Measurements from ENCODE around the gene IL20RA.

DNA sequence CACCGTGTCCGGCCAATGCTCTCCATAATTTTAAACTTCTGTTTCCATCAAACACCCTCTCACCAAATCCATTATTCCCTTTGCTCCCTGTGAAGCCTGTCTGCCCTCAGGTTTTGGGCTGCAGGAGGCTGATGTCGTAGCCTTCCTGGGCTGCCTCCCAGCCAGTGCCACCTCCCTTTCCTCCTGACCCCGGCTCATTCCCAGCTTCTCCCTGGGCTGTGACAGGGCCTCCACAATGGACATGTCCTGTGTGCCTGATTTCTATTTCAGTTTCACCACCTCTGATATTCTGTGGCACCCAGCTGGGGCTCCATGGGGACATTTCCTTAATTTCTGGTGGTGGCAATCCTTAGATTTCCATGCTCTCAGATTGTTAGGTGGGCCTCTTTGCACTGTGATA lies 28.8 kb downstream of the IL20RA start:
- no peak for TF ChIP-seq POLR2A (IDR thresholded peaks at IDR 0.05; ENCODE audit: low read length)
- no peak for TF ChIP-seq GATA1 (IDR thresholded peaks at IDR 0.05; ENCODE audit: low read depth, low read length)

Data from erythroblast (primary cell).